Neuron (in vitro differentiated cells): ENCODE measurements around the gene MEN1.

Experiments used
- H2AFZ ChIP-seq: one replicate; pipeline ENCODE4 v1.6.1; 2013; ENCODE audit warnings: low read depth, mild to moderate bottlenecking, inconsistent platforms, low read length, moderate library complexity
- H3K27me3 ChIP-seq: one replicate; pipeline ENCODE4 v1.6.1; 2013; ENCODE audit warnings: low read length; ENCODE audit not compliant: insufficient read depth
- H3K36me3 ChIP-seq: one replicate; pipeline ENCODE4 v1.6.1; 2013; ENCODE audit warnings: low read length; ENCODE audit not compliant: insufficient read depth
- H3K4me1 ChIP-seq: one replicate; pipeline ENCODE4 v1.6.1; 2013; ENCODE audit warnings: low read length; ENCODE audit not compliant: insufficient read depth
- H3K4me3 ChIP-seq: 2 replicates; pipeline ENCODE4 v1.5.1; 2013; ENCODE audit warnings: mild to moderate bottlenecking, low read length, moderate library complexity
- H3K9me3 ChIP-seq: one replicate; pipeline ENCODE4 v1.6.1; 2013; ENCODE audit warnings: low read length

MEN1 gene

GRCh38 chr11:64809781-64810241 is 540 bp downstream of the MEN1 start:
- peak overlapping the region; percentile 81 for H3K4me3 ChIP-seq
- no peaks in the 10 kb centered on the region for H3K27me3 ChIP-seq
- peaks cover 8% of the 10 kb centered on the region for H3K4me1 ChIP-seq
- no peaks in the 10 kb centered on the region for H3K9me3 ChIP-seq
- H3K36me3 ChIP-seq: peaks cover 32% of the 10 kb centered on the region
- no peak overlapping the region for H2AFZ ChIP-seq

DNA sequence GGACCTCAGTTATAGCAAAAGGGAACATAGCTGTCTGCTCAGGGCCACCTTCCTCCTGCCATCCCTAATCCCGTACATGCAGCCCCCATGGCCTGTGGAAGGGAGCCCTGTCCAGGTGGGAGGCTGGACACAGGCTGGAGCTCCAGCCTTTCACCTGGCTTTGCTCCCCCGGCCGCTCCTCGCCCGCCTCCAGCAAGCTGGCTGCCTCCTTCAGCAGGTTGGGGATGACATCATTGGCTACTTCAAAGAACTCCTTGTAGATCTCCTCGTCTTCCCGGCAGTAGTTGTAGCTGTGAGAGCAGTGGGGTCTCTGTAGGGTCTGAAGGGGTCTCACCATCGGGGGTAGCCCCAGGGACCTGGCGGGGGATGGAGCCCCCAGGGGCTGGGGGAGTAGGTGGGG is 4.9 kb downstream of the MEN1 start:
- Histone ChIP-seq H2AFZ (no peak overlapping the region), H3K9me3 (no peaks in the 10 kb centered on the region), H3K36me3 (peaks cover 38% of the 10 kb centered on the region), H3K27me3 (no peaks in the 10 kb centered on the region), H3K4me3 (no peak overlapping the region), H3K4me1 (peaks cover 19% of the 10 kb centered on the region)

DNA sequence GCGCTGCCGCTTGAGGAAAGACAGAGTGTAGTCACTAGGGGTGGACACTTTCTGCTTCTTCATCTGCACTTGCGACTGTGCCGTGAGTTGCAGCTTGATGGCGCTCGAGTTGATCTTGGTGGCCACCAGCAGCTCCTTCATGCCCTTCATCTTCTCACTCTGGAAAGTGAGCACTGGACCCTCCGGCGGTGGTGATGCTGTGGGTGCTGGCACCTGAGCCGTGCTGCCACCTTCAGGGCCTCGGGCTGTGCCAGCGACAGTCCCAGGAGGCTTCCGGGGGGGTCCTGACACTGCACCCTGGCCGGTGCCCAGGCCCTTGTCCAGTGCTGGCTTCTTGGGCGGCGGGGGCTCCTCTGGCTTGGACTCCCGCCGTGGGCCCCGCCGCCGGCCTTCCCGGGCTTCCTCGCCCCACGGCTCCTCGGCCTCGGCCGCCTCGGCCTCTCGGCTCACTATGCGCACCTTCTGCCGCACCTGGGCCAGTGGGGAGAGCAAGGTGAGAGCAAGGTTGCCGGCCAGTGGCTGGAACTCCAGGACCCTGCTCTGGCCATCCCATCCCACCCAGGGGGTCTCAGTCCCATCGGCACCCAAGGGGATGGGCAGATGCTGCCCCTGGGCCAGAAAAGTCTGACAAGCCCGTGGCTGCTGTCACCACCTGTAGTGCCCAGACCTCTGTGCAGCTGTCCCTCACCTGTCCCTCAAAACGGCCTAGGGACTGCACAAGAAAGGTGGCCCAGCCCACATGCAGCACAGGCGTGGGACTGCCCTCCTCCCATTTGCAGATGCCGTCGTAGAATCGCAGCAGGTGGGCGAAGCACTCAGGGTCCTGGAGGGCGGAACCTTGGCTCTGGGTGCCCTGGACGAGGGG is 5.8 kb downstream of the MEN1 start:
- no peaks in the 10 kb centered on the region for H3K27me3 ChIP-seq
- H3K4me3 ChIP-seq: no peak overlapping the region
- H3K9me3 ChIP-seq: no peaks in the 10 kb centered on the region
- H3K4me1 ChIP-seq: peaks cover 15% of the 10 kb centered on the region
- H2AFZ ChIP-seq: no peak overlapping the region
- H3K36me3 ChIP-seq: peaks cover 38% of the 10 kb centered on the region

- Histone ChIP-seq H3K36me3 (peaks cover 38% of the 10 kb centered on the region), H2AFZ (no peak overlapping the region), H3K27me3 (no peaks in the 10 kb centered on the region), H3K4me3 (peak overlapping the region; percentile 44), H3K4me1 (peaks cover 10% of the 10 kb centered on the region), H3K9me3 (no peaks in the 10 kb centered on the region)
Measured at GRCh38 chr11:64803846-64804345, 6.5 kb downstream of the MEN1 start.

GRCh38 chr11:64803158-64803845 is 7.0 kb downstream of the MEN1 start, which contains the start of gene MAP4K2:
TSS of gene MAP4K2 (minus strand) at chr11:64803214. CDS start at chr11:64803149, 65 bp downstream.
- Histone ChIP-seq H3K9me3 (no peaks in the 10 kb centered on the region), H3K4me1 (peaks cover 10% of the 10 kb centered on the region), H2AFZ (peak within 1 kb of the TSS; percentile 13), H3K36me3 (peaks cover 37% of the 10 kb centered on the region), H3K27me3 (no peaks in the 10 kb centered on the region), H3K4me3 (peak within 1 kb of the TSS; percentile 44)

GRCh38 chr11:64802370-64803157 is 7.8 kb downstream of the MEN1 start:
- H3K27me3 ChIP-seq: no peaks in the 10 kb centered on the region
- H3K4me1 ChIP-seq: peaks cover 10% of the 10 kb centered on the region
- peak overlapping the region; percentile 31 for H3K4me3 ChIP-seq
- no peaks in the 10 kb centered on the region for H3K9me3 ChIP-seq
- H3K36me3 ChIP-seq: peaks cover 30% of the 10 kb centered on the region
- H2AFZ ChIP-seq: no peak overlapping the region

- H3K27me3 ChIP-seq: no peaks in the 10 kb centered on the region
- peaks cover 26% of the 10 kb centered on the region for H3K36me3 ChIP-seq
- no peak overlapping the region for H2AFZ ChIP-seq
- peaks cover 10% of the 10 kb centered on the region for H3K4me1 ChIP-seq
- no peaks in the 10 kb centered on the region for H3K9me3 ChIP-seq
- no peak overlapping the region for H3K4me3 ChIP-seq
Measured at GRCh38 chr11:64801561-64802369, 8.6 kb downstream of the MEN1 start.

- Histone ChIP-seq H3K27me3 (no peaks in the 10 kb centered on the region), H2AFZ (no peak overlapping the region), H3K36me3 (peaks cover 19% of the 10 kb centered on the region), H3K9me3 (no peaks in the 10 kb centered on the region), H3K4me1 (peaks cover 10% of the 10 kb centered on the region), H3K4me3 (no peak overlapping the region)
Measured at GRCh38 chr11:64801158-64801464, 9.2 kb downstream of the MEN1 start.

- H3K4me1 ChIP-seq: peaks cover 10% of the 10 kb centered on the region
Measured at GRCh38 chr11:64800303-64801157, 9.8 kb downstream of the MEN1 start.

GRCh38 chr11:64799623-64800302 is 10.6 kb downstream of the MEN1 start:
- Histone ChIP-seq H2AFZ (no peak overlapping the region), H3K4me1 (peaks cover 10% of the 10 kb centered on the region), H3K27me3 (no peaks in the 10 kb centered on the region), H3K4me3 (no peak overlapping the region), H3K9me3 (no peaks in the 10 kb centered on the region), H3K36me3 (peaks cover 6% of the 10 kb centered on the region)

More at GRCh38 chr11:64800303-64801157, 9.8 kb downstream of the MEN1 start:
- Histone ChIP-seq H3K9me3 (no peaks in the 10 kb centered on the region), H2AFZ (no peak overlapping the region), H3K4me3 (no peak overlapping the region), H3K36me3 (peaks cover 13% of the 10 kb centered on the region), H3K27me3 (no peaks in the 10 kb centered on the region)

GRCh38 chr11:64799256-64799622 is 11.1 kb downstream of the MEN1 start:
- Histone ChIP-seq H3K4me3 (no peak overlapping the region), H2AFZ (no peak overlapping the region), H3K36me3 (peaks cover 3% of the 10 kb centered on the region)

More at GRCh38 chr11:64799256-64799622, 11.1 kb downstream of the MEN1 start:
- Histone ChIP-seq H3K4me1 (peaks cover 8% of the 10 kb centered on the region), H3K27me3 (no peaks in the 10 kb centered on the region), H3K9me3 (no peaks in the 10 kb centered on the region)
